ENCODE data around the gene AP1M2.
"Not testable (repeated sequence)": the region's sequence is repeated elsewhere in the genome, so short reads cannot be mapped to it uniquely, and the experiment has no call there.

Gene AP1M2

DNA sequence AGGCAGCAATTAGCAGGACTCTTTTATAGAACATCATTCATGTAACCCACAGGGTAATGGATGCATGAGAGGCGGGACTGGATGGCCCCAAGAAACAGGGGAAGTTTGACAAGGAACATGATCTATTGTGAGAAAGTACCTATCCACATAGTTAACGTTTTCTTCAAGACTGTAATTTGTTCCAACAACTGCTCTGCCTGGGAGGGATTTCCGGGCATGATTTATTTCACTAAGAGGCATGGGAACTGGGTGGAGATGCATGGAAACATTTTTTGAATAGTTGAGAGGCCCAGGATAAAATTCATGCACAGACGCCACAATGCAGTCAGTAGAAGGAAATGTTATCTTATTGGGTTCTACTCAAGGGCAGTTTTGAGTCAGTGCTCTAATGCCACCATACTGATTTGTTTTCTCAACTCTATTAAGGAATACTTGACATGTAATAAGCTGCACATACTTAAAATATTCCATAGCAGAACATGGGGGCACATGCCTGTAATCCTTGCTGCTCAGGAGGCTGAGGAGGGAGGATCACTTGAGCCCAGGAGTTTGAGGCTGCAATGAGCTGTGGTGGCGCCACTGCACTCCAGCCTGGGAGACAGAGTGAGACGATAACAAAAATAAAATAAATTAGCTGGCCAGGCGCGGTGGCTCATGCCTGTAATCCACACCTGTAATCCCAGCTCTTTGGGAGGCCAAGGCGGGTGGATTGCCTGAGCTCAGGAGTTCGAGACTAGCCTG lies 53.3 kb downstream of the AP1M2 start:
- no peak for DNase-seq

GRCh38 chr19:10532457-10532856 lies 54.7 kb downstream of the AP1M2 start:
- no peak for DNase-seq

DNA sequence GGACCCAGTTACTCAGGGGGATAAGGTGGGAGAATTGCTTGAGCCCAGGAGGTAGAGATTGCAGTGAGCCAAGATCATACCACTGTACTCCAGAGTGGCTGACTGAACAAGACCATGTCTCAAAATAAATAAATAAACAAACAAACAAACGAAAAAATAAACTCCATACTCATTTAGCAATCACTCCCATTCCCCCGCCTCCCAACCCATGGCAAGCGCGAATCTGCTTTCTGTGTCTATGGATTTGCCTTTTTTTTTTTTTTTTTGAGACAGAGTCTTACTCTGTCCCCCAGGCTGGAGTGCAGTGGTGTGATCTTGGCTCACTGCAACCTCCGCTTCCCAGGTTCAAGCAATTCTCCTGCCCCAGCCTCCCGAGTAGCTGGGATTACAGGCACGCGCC lies 60.2 kb downstream of the AP1M2 start:
- DNase-seq = not testable (repeated sequence)

- no peak for DNase-seq
These were observed 61.5 kb downstream of the AP1M2 start for GRCh38 chr19:10525636-10526035.

- no peak for DNase-seq
These were observed 63.9 kb downstream of the AP1M2 start for GRCh38 chr19:10523135-10523636.

All from COR-L47 (cell line).